Epithelial cell of esophagus (primary cell): Measurements from ENCODE around the gene FOXA2.

Source experiments
- DNase-seq: peaks from one replicate; pipeline ENCODE4 v3.0.0; 2010; ENCODE audit warnings: low read depth
- H3K4me3 ChIP-seq: 2 replicates; pipeline ENCODE4 v1.5.1; 2011; ENCODE audit warnings: mild to moderate bottlenecking, low read length, control low read depth
- TF ChIP-seq, protein P1 (sequence below): IDR thresholded peaks from 2 replicates; pipeline ENCODE4 v1.5.1; 2011; ENCODE audit warnings: low read depth, mild to moderate bottlenecking, low read length, control low read depth, inconsistent platforms; ENCODE audit not compliant: insufficient read depth; ENCODE audit errors: missing control alignments

Gene FOXA2

DNA sequence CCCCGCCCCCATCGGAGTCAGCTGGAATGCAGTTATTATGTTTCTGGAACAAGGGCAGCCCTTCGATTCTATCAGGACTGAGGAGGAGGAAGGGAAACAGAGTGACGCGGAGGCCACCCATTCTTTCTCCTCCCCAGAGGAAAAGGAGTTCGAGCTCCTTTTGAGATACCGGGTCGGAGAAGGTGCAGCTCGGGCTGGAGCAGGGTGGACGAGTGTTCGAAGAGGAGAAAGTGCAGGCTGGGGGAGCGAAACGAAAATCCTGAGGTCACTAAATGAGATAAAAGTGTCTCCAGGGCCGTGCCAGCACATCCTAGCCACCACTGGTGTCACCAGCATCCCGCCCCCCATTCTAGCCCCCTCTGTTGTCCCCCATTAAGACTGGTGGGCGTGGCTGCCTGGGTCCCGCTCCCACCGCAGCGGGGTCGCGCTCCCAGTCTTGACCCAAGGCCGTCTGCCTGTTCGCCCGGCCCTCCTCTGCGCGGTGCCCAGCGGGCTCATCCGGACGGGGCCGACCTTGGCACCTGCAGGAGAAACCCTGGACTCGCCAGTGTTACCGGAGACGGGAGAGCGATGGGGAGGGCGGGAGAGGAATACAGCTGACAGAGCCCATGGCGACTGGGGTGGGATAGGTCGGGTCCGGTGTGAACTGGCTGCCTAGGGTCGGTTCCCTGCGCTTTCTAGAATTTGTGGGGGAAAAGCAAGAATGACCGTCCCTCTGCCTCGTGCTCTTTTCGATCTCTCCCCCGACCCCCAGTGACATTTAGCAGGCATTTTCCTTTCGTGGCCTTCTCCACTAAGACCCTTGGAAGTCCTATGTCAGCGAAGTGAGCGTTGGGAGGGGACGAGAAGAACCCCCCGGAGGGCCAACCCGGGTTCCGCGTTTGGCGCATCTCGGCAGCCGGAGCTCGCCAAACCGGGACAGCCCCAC is 16.2 kb downstream of the FOXA2 start:
- no peak for DNase-seq
- TF ChIP-seq, protein P1, sequence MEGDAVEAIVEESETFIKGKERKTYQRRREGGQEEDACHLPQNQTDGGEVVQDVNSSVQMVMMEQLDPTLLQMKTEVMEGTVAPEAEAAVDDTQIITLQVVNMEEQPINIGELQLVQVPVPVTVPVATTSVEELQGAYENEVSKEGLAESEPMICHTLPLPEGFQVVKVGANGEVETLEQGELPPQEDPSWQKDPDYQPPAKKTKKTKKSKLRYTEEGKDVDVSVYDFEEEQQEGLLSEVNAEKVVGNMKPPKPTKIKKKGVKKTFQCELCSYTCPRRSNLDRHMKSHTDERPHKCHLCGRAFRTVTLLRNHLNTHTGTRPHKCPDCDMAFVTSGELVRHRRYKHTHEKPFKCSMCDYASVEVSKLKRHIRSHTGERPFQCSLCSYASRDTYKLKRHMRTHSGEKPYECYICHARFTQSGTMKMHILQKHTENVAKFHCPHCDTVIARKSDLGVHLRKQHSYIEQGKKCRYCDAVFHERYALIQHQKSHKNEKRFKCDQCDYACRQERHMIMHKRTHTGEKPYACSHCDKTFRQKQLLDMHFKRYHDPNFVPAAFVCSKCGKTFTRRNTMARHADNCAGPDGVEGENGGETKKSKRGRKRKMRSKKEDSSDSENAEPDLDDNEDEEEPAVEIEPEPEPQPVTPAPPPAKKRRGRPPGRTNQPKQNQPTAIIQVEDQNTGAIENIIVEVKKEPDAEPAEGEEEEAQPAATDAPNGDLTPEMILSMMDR = no peak
- H3K4me3 ChIP-seq = no peak overlapping the region

DNA sequence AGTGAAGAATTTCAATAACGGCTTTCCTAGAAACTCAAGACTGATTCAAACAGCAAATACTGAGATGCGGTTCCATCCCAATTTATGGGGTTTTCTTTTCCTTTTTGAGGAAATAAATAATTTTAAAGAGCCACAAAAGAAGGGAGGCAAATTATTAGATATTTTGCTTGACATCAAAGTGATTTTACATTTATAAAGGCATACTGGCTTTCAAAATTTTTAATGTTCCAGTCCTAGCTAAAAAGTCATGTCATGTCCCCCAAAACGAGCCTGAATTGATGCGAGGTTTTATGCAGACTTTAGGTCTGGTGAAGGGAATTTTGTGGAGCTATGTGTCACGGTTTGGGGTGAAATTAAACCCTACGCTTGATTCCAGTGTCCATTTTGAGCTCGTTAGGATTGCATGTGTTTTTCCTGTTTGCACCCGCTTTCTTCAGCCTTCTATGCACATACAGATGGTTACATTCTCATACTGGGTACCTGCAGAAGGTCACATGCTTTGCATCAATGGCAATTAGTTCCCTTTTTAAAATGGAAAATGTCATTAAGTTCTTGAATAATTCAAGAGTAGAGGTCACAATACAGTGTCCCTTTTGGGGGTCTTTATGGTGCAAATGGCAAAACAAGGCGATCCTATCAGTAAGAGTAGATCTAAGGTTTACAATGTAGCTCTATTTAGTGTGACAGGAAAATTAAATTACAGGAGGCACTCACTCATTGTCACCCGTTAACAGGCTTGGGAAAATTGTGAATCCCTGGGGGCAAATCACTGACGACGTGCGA is 17.3 kb downstream of the FOXA2 start:
- TF ChIP-seq, protein P1 = no peak
- no peak for DNase-seq
- no peak overlapping the region for H3K4me3 ChIP-seq

DNA sequence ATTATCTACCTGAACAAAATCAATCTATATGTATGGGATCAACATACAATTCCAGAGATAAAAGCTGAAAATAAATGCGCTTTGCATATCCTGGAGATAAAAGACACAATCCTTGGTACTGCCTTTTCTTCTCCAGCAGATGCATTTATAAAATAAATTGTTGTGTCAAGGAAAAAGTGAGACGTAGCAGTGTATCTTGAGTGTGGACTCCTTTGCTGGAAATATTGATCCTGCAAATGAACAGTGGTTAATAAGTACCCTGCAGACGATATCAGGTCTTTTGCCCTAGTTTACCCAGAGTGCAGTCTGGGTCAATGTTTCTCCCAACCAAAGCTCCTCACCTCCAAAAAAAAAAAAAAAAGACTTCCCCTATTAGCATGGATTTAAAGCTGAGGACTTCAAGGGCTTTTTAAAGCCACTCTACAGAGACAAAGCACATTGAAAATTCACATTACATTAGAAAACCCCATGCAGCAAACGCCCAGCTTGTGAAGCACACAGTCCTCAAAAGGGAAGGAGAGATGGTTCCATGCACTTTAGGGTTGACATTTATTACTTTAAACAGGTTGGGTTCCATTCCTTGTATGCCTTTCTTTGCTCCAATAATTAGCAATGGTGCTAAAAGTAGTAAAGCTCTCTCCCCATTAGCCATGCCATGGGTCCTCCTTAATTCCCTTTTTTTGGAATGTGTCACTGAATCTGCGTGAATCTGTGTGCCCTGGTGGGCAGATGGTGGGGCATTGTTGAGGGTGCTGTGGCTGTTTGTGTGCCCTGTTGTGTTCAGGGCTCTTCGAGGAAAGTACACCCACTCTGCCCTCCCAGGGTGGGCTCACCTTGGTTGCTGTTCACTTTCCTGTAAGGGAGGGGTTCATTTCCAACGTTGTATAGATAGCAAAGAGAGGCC is 21.1 kb downstream of the FOXA2 start:
- TF ChIP-seq, protein P1 = no peak
- DNase-seq = no peak
- H3K4me3 ChIP-seq = no peak overlapping the region

DNA sequence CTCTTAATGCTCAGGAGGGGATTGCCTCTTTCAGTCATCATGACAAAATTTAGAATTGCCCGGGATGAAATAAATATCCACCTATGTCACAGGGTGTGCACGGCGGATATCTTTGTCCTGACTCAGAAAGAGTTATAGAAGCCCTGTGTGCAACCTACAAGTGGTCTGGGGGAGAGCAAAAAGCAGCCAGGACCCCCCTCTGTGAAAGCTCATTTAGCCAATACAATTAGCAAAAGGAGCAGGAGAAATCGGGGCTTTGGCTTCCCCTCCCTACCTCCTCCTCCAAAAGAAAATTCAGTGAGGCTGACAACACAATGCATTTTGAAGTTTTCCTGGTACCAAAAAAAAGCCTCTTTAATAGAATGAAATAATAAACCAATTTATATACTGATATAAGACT is 21.8 kb downstream of the FOXA2 start:
- DNase-seq = no peak
- H3K4me3 ChIP-seq = no peak overlapping the region
- TF ChIP-seq, protein P1 = no peak

DNA sequence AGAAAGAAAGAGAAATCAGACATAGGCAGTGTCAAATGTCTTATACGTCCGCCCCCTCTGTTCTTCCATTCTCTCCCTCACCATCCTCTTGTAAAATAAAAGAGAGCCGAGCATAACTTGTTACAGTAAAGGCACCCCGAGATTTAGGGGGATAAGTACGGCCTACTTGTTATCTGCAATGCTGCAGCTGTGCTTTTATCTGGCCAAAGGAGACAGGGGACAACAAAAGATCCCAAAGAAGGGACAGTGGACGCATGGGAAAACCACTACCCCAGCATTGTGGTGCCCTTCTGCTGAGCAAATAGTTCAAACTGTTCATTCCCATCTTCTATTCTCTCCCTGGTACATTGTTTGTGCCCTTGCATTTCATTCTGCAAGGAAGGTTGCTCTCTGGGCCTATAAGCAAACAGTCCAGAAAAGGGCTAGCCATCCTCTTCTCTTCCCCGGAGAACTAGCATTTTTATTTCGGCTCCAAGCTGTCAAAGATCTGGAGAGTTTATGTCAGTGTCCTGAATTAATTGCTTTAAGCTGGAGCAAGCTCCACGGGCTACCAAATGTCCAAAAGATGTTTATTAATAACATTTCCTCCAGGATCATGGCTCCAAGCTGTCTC is 22.3 kb downstream of the FOXA2 start:
- DNase-seq = no peak
- H3K4me3 ChIP-seq = no peak overlapping the region
- TF ChIP-seq, protein P1 = no peak

DNA sequence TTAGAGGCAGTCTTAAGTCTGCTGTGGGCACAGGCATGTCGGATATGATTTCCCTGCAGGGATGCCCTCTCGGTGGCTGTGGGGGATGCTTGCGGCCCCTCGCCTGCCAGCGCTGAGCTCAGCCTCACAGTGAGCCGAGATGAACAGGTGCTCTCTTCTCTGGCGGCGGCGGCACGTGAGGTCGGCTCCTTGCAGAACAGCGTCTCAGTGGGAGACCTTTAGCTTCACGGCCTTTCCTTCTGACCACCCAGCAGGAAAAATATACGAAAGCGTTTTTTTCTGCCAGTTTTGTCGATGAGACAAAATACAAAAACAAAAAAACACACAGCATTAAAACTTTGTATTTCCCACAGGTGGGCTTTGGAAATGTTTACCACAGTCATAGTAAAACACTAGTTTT is 23.6 kb downstream of the FOXA2 start:
- TF ChIP-seq, protein P1 = no peak
- no peak for DNase-seq
- no peak overlapping the region for H3K4me3 ChIP-seq
